ENCODE results near the gene PABPC1L. TPM values are rescaled to one million over a fixed set of nuclear protein-coding genes. Genes with fewer than 3 reads are reported as not detected.

The PABPC1L gene
- total and polyA plus RNA-seq, 2 of the 13 experiments (the other 11 are each of a cell fraction or from before 2014, with no cell fraction given) = 30.8 to 252 TPM

GRCh38 chr20:44885392-44886265, 24.2 kb upstream of the PABPC1L start, which contains the start of gene YWHAB (continued):
- TF ChIP-seq ZNF142 (CRISPR knock-in tag; IDR thresholded peaks at IDR 0.05) (no peak), ETV6 (CRISPR knock-in tag; conservative IDR thresholded peaks at IDR 0.05) (peak; percentile 92), HOXA3 (CRISPR knock-in tag; IDR thresholded peaks at IDR 0.05) (peak; percentile 95), NFE2L1 (CRISPR knock-in tag; IDR thresholded peaks at IDR 0.05; ENCODE audit: borderline replicate concordance) (no peak), ZNF558 (CRISPR knock-in tag; IDR thresholded peaks at IDR 0.05; ENCODE audit: borderline replicate concordance) (no peak), NR3C1 (CRISPR knock-in tag; IDR thresholded peaks at IDR 0.05) (no peak), CCAR2 (optimal IDR thresholded peaks at IDR 0.05; ENCODE audit: low read depth, low read length) (peak; percentile 54), ARHGAP35 (CRISPR knock-in tag; IDR thresholded peaks at IDR 0.05; ENCODE audit: borderline replicate concordance) (peak; percentile 97), ZNF761 (CRISPR knock-in tag; conservative IDR thresholded peaks at IDR 0.05) (peak; percentile 75; the same call in 1 of the 2 replicates), ZSCAN29 (CRISPR knock-in tag; conservative IDR thresholded peaks at IDR 0.05) (no peak), ZNF678 (CRISPR knock-in tag; IDR thresholded peaks at IDR 0.05) (no peak), SNAPC5 (CRISPR knock-in tag; IDR thresholded peaks at IDR 0.05; ENCODE audit: borderline replicate concordance) (no peak), NFIC (IDR thresholded peaks at IDR 0.05; ENCODE audit: low read length) (no peak), CBX2 (IDR thresholded peaks at IDR 0.05; ENCODE audit: low read depth, low read length) (no peak), CBX2 (CRISPR knock-in tag; IDR thresholded peaks at IDR 0.05; ENCODE audit: low read depth) (no peak), ISL2 (CRISPR knock-in tag; IDR thresholded peaks at IDR 0.05) (peak; percentile 50), CHD2 (IDR thresholded peaks at IDR 0.05; ENCODE audit: low read depth, low read length) (no peak), POLR2AphosphoS5 (IDR thresholded peaks at IDR 0.05; ENCODE audit: low read depth, low read length) (peak; percentile 79), GTF2F1 (IDR thresholded peaks at IDR 0.05; ENCODE audit: low read length) (no peak), HOXA5 (CRISPR knock-in tag; IDR thresholded peaks at IDR 0.05) (no peak), ZNF776 (CRISPR knock-in tag; IDR thresholded peaks at IDR 0.05) (peak; percentile 93; the same call in 1 of the 2 replicates)
- TF ChIP-seq, protein P1, sequence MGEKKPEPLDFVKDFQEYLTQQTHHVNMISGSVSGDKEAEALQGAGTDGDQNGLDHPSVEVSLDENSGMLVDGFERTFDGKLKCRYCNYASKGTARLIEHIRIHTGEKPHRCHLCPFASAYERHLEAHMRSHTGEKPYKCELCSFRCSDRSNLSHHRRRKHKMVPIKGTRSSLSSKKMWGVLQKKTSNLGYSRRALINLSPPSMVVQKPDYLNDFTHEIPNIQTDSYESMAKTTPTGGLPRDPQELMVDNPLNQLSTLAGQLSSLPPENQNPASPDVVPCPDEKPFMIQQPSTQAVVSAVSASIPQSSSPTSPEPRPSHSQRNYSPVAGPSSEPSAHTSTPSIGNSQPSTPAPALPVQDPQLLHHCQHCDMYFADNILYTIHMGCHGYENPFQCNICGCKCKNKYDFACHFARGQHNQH (CRISPR knock-in tag; IDR thresholded peaks at IDR 0.05) = peak; percentile 78
- TF ChIP-seq, protein P2, sequence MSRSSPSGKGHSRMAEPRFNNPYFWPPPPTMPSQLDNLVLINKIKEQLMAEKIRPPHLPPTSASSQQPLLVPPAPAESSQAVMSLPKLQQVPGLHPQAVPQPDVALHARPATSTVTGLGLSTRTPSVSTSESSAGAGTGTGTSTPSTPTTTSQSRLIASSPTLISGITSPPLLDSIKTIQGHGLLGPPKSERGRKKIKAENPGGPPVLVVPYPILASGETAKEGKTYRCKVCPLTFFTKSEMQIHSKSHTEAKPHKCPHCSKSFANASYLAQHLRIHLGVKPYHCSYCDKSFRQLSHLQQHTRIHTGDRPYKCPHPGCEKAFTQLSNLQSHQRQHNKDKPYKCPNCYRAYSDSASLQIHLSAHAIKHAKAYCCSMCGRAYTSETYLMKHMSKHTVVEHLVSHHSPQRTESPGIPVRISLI (CRISPR knock-in tag; IDR thresholded peaks at IDR 0.05; ENCODE audit: borderline replicate concordance) = 0 out of 2 replicates have a peak, but pooled peaks have one; percentile 18

All from HepG2 (cell line).